GM12801 (cell line): Measurements from ENCODE around the gene KCNQ1OT1.

Experiments
- TF ChIP-seq, protein P1 (sequence below): IDR thresholded peaks from one replicate; pipeline ENCODE4 v1.5.1; 2011; ENCODE audit warnings: control low read depth; ENCODE audit not compliant: insufficient read length; ENCODE audit errors: extremely low read depth

KCNQ1OT1 gene

GRCh38 chr11:2694495-2694894 is 5.3 kb downstream of the KCNQ1OT1 start:
- TF ChIP-seq, protein P1, sequence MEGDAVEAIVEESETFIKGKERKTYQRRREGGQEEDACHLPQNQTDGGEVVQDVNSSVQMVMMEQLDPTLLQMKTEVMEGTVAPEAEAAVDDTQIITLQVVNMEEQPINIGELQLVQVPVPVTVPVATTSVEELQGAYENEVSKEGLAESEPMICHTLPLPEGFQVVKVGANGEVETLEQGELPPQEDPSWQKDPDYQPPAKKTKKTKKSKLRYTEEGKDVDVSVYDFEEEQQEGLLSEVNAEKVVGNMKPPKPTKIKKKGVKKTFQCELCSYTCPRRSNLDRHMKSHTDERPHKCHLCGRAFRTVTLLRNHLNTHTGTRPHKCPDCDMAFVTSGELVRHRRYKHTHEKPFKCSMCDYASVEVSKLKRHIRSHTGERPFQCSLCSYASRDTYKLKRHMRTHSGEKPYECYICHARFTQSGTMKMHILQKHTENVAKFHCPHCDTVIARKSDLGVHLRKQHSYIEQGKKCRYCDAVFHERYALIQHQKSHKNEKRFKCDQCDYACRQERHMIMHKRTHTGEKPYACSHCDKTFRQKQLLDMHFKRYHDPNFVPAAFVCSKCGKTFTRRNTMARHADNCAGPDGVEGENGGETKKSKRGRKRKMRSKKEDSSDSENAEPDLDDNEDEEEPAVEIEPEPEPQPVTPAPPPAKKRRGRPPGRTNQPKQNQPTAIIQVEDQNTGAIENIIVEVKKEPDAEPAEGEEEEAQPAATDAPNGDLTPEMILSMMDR: no peak

GRCh38 chr11:2693271-2694261 is 6.2 kb downstream of the KCNQ1OT1 start:
- TF ChIP-seq, protein P1: no peak

DNA sequence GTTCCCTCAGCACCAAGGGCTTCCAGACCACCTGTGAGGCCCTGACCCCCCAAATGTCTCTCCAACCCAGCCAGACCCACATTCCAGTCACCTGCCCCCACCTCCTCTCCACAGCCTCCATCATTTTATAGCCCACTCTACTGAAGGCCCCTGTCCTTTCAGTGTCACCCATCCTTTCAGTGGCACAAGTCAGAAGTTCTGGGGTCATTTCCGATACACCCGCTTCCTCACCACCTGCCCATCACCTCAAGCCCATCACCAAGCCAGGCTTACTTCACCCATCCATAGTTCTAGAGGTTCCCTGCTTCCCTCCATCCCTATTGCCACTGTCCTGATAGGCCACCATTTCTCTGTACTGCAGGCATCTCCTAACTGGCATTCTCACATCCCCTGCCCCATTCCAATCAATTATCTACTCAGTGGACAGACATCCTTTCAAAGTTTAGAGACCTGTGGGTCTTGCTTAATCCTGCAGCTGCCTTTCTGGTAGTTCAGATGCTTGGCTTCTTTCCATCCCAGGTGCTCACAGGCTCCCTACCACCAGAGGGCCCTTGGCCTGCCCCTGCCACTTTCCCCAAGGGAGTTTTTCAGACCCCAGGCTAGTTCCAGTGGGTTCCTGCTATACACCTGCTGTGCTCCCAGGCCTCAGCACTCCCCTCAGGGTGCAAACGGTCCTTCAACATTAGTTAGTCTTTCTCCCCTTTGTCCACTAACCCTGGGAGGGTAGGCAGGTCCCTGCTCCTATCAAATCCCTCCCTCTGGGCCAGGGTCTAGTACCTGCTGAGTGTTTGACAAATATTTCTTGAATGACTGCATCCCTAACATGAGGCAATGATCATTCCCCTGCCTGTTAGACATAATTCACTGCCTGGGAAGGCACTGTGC is 7.6 kb downstream of the KCNQ1OT1 start:
- TF ChIP-seq, protein P1: no peak

GRCh38 chr11:2691355-2691761 is 8.4 kb downstream of the KCNQ1OT1 start:
- TF ChIP-seq, protein P1: no peak

GRCh38 chr11:2690596-2691354 is 9.0 kb downstream of the KCNQ1OT1 start:
- TF ChIP-seq, protein P1: no peak

GRCh38 chr11:2689651-2690575 is 9.9 kb downstream of the KCNQ1OT1 start:
- TF ChIP-seq, protein P1: no peak
